IPS-NIHi11 (cell line): ENCODE data around the gene TRIM32.
"Not testable (repeated sequence)": the region's sequence is repeated elsewhere in the genome, so short reads cannot be mapped to it uniquely, and the experiment has no call there.

Source experiments
- DNase-seq: peaks from one replicate; pipeline ENCODE4 v3.0.0; 2012; ENCODE audit warnings: mixed read lengths, low spot score

The TRIM32 gene

GRCh38 chr9:116674210-116674980 is 12.7 kb upstream of the TRIM32 start:
- no peak for DNase-seq

- DNase-seq, result no peak
Observed at GRCh38 chr9:116683535-116683934, 3.6 kb upstream of the TRIM32 start.

- no peak for DNase-seq
Observed at GRCh38 chr9:116685166-116685565, 1.9 kb upstream of the TRIM32 start.

GRCh38 chr9:116686135-116686534 is 970 bp upstream of the TRIM32 start:
- no peak for DNase-seq

- DNase-seq, result no peak
Observed at GRCh38 chr9:116686693-116687073, 422 bp upstream of the TRIM32 start.

- peak; percentile 30 for DNase-seq
Observed at GRCh38 chr9:116687754-116688135, 640 bp downstream of the TRIM32 start.

- no peak for DNase-seq
Observed at GRCh38 chr9:116688806-116689485, 1.8 kb downstream of the TRIM32 start.

- DNase-seq, result peak; percentile 14
Observed at GRCh38 chr9:116689486-116690032, 2.5 kb downstream of the TRIM32 start.

GRCh38 chr9:116690805-116691204 is 3.7 kb downstream of the TRIM32 start:
- not testable (repeated sequence) for DNase-seq

GRCh38 chr9:116691607-116692006 is 4.5 kb downstream of the TRIM32 start:
- DNase-seq, result no peak

GRCh38 chr9:116692616-116693015 is 5.5 kb downstream of the TRIM32 start:
- DNase-seq, result no peak

GRCh38 chr9:116693233-116693731 is 6.2 kb downstream of the TRIM32 start:
- no peak for DNase-seq

GRCh38 chr9:116694785-116695291 is 7.7 kb downstream of the TRIM32 start:
- no peak for DNase-seq

- no peak for DNase-seq
Observed at GRCh38 chr9:116695438-116695837, 8.3 kb downstream of the TRIM32 start.

GRCh38 chr9:116697362-116697761 is 10.3 kb downstream of the TRIM32 start:
- no peak for DNase-seq

- no peak for DNase-seq
Observed at GRCh38 chr9:116697887-116698286, 10.8 kb downstream of the TRIM32 start.

- DNase-seq, result no peak
Observed at GRCh38 chr9:116700279-116700678, 13.2 kb downstream of the TRIM32 start.

- DNase-seq, result no peak
Observed at GRCh38 chr9:116700882-116701865, 14.1 kb downstream of the TRIM32 start.

GRCh38 chr9:116701940-116702642 is 15.0 kb downstream of the TRIM32 start:
- DNase-seq, result no peak

GRCh38 chr9:116703634-116704033 is 16.5 kb downstream of the TRIM32 start:
- no peak for DNase-seq

GRCh38 chr9:116704470-116704869 is 17.4 kb downstream of the TRIM32 start:
- DNase-seq, result no peak
